ENCODE data around the gene IQUB. TPM values are rescaled to one million over a fixed set of nuclear protein-coding genes. Genes with fewer than 3 reads are reported as not detected.

The IQUB gene
- total and polyA plus RNA-seq, 2 donors (not counting 3 experiments of a cell fraction or from before 2014, with no cell fraction given): 0.01 TPM; not detected in 1

DNA sequence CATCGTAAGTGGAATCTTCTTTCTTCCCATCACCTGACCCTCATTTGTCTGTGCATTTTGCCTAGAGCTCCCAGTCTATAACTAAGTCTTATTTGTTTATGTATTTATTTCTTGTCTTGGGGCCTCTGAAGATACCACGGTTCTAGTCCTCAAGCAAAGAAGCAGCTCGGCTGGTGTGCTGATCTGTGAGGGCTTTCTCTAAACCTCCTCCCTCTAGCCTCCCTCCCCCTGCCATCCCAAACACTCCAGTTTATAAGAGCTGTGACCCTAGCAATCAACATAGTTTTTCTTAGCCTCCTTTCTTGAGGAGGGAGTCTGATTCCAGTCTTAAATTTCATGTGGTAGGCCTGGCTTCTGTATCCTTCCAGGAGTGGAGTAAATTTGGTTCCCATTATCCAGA, 38.9 kb upstream of the IQUB start:
- TF ChIP-seq POLR2A (IDR thresholded peaks at IDR 0.05; ENCODE audit: low read depth, low read length) (no peak), MYC (IDR thresholded peaks at IDR 0.05; ENCODE audit: low read depth, low read length) (no peak), FOS (IDR thresholded peaks at IDR 0.05; ENCODE audit: borderline replicate concordance, insufficient read depth, low read length) (no peak), JUN (IDR thresholded peaks at IDR 0.05; ENCODE audit: borderline replicate concordance, insufficient read depth, insufficient read length, low read depth) (no peak), POLR2AphosphoS5 (IDR thresholded peaks at IDR 0.05; ENCODE audit: insufficient read depth, low read depth, low read length) (no peak), GATA2 (IDR thresholded peaks at IDR 0.05; ENCODE audit: insufficient read depth, insufficient read length, low read depth, low read length) (no peak), EZH2 (IDR thresholded peaks at IDR 0.05; ENCODE audit: borderline replicate concordance, low read depth, low read length, severe bottlenecking) (no peak)
- TF ChIP-seq, protein P1, sequence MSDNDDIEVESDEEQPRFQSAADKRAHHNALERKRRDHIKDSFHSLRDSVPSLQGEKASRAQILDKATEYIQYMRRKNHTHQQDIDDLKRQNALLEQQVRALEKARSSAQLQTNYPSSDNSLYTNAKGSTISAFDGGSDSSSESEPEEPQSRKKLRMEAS (IDR thresholded peaks at IDR 0.05; ENCODE audit: insufficient read depth, insufficient read length): no peak
- TF ChIP-seq, protein P2, sequence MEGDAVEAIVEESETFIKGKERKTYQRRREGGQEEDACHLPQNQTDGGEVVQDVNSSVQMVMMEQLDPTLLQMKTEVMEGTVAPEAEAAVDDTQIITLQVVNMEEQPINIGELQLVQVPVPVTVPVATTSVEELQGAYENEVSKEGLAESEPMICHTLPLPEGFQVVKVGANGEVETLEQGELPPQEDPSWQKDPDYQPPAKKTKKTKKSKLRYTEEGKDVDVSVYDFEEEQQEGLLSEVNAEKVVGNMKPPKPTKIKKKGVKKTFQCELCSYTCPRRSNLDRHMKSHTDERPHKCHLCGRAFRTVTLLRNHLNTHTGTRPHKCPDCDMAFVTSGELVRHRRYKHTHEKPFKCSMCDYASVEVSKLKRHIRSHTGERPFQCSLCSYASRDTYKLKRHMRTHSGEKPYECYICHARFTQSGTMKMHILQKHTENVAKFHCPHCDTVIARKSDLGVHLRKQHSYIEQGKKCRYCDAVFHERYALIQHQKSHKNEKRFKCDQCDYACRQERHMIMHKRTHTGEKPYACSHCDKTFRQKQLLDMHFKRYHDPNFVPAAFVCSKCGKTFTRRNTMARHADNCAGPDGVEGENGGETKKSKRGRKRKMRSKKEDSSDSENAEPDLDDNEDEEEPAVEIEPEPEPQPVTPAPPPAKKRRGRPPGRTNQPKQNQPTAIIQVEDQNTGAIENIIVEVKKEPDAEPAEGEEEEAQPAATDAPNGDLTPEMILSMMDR (IDR thresholded peaks at IDR 0.05; ENCODE audit: extremely low read depth in 1 of 2, insufficient read depth in 1 of 2, low read depth in 1 of 2, low read length in 2 of 2): no peak
- ChIA-PET CTCF (interaction anchor here (0.7 to 1.6 kb wide), 4 partner anchors 11 to 1283 kb away, joined by 3 to 6 read pairs (median 4); partner anchors contain the start of gene NDUFA5), POLR2A (no interaction called here)
- Histone ChIP-seq H3K9me3 (replicated peaks; ENCODE audit: control insufficient read depth, insufficient read depth, low read length) (no peaks in the 10 kb centered on the region), H3K4me3 (replicated peaks in 1 of 3; ENCODE audit: insufficient read depth in 1 of 3, low read depth in 1 of 3, low read length in 3 of 3) (no peak overlapping the region), H3K4me1 (ENCODE audit: control insufficient read depth, extremely low read depth, insufficient read depth, low read length) (peaks cover 18% of the 10 kb centered on the region), H3K27me3 (ENCODE audit: control insufficient read depth in 2 of 2, insufficient read depth in 2 of 2, low read length in 2 of 2) (no peaks in the 10 kb centered on the region), H2AFZ (ENCODE audit: low read depth, low read length) (no peak overlapping the region), H3K36me3 (ENCODE audit: control insufficient read depth in 2 of 2, extremely low read depth in 1 of 2, insufficient read depth in 2 of 2, low read length in 2 of 2) (no peaks in the 10 kb centered on the region), H3K79me2 (ENCODE audit: control insufficient read depth, insufficient read depth, low read length) (no peaks in the 10 kb centered on the region), H3K4me2 (ENCODE audit: insufficient read depth, low read length) (no peak overlapping the region), H3K9ac (replicated peaks; ENCODE audit: extremely low read depth, insufficient read depth, low read length) (no peak overlapping the region), H4K20me1 (replicated peaks; ENCODE audit: control insufficient read depth, extremely low read depth, insufficient read depth, low read length) (no peaks in the 10 kb centered on the region), H3K9me1 (replicated peaks; ENCODE audit: control insufficient read depth, extremely low read depth, insufficient read depth, low read length) (no peaks in the 10 kb centered on the region), H3K27ac (ENCODE audit: insufficient read depth, low read depth, low read length) (no peak overlapping the region)
- FAIRE-seq (no peak), DNase-seq (ENCODE audit: low read depth, low spot score) (no peak)
- dilution Hi-C loops (cut with MboI; ENCODE audit: extremely low pct_ligation_motif_present, low sequenced_read_pairs) (no loop called here), intact Hi-C loops (cut with micrococcal nuclease) (no loop called here)
- BruUV-seq (replicated peaks): no TSS peak

Data from endothelial cell of umbilical vein (primary cell).